RPMI7951 (cell line): ENCODE measurements around the gene ADAMTS15. TPM values are rescaled to one million over a fixed set of nuclear protein-coding genes. Genes with fewer than 3 reads are reported as not detected.

Experiments
- DNase-seq: peaks from one replicate; pipeline ENCODE4 v3.0.0-alpha.2; 2012; ENCODE audit warnings: low read depth
- total RNA-seq: library from RNA; depleted of rRNA; stranded (reverse); fragments of >200 nt; shearing (Covaris generic); gene quantifications from 2 replicates; pipeline ENCODE4 v1.2.3, GENCODE V29; 2014

ADAMTS15 gene
- total RNA-seq, 1 experiment from 2014 or later: 2.3 TPM

DNA sequence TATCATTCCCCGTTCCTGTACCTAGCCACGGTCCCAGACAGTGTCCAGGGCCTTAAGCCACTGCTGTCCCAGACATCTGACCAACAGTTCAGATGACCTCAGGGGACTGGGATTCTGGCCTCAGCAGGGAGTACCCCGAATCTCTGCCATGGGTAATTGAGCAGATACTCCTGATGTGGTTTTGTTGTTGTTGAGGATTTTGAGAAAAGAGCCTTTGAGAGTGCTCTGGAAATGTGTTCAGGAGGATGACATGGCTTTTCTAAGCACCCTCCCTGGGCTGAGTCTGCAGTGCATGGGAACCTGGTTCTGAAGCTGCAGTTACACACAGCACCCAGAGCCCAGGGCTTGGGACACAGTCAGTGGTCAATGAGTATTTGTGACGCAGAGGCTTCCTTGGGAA lies 30.4 kb downstream of the ADAMTS15 start:
- peak; percentile 72 for DNase-seq

DNA sequence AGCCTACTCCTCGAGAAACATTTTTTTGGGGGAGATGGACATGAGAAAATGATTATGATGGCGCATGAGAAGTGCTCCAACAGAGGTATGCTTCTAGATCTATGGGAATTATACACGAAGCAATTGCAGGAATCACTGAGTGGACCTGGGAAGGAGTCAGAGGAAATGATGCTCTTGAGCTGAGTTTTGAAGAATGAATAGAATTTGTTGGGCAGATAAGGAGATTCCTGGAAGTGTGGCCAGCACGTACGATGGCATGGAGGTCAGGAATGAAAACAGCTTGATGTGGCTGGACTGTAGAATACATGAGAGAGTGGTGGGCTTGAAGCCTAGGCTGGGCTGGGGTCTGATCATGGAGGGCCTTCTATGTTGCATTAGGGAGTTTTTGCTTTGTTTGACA lies 31.7 kb downstream of the ADAMTS15 start:
- peak; percentile 17 for DNase-seq

DNA sequence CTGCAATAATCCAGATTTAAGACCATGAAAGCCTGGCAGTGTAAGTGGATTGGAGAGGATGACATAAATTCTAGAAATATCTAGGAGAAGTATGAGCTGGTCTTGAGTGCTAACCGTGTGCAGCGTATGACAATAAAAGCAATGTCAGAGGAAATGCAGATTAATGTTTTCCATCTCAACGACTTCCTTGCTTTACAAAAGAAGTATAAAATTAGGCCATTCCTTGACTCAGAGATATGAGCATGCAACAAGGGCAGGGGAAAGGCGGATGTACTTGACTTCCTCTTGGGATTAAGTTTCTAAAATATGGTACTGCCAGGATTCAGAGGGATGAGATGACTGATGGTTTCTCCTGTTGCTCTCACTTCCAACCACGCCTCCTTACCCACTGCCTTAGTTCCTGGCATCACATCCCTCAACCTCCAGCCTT lies 32.3 kb downstream of the ADAMTS15 start:
- DNase-seq: peak; percentile 58

DNA sequence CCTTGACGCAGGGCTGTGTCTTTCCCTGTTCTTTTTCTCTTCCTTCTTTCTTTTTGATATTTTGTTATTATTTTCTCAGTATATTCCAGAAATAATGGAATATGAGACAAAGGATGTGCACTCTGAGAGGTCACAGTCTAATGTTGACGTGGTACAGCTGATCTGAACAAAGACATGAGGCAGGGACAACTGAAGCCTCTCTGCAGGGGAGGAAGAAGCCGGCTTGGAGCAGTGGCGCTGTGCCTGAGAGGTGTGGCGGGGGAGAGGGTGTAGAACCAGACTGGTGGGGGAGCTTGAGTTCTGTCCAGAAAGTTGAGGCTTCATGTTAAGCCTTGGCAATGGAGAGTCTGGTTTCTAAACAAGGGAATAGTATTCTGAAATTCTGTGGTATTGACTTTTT lies 34.7 kb downstream of the ADAMTS15 start:
- DNase-seq: no peak

DNA sequence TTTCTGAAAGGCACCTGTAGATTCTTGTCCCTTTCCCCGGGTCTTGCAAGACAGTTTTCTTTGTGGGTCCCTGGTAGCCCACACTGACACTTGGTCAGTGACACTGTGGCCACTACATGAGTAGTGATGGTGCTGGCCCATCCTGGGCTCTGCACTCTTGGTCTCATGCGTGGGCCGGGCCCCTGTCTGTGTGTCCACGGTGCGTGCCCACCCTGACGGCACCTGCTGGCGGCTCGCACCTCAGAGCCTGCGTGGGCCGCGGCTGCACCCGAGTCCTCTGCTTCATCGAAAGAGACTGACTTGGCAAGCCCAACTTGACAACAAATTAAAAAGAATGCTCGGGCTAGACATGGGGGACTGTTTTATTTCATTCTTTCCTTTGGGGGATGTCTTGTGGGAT lies 37.5 kb downstream of the ADAMTS15 start:
- no peak for DNase-seq

DNA sequence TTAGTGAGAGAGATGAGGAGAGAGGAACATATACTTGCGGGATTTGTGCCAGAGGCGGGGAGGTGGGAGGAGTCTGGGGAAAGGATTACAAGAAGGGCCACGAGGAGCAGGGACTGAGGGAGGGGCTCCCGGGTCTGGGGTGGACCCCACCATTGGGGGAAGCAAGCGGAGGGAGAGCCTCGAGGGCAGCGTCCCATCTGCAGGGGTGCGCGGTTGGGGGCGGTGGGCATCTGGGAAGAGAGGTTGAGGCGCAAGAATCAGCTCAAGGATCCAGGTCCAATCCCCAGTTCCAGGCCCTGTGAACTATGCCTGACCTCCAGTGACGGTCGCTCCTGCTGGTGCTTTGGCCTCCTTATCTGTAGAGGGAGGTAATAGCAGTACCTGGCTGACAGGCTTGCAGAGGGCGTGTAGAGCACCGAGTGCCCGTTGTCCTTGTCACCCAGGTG lies 38.0 kb downstream of the ADAMTS15 start:
- no peak for DNase-seq

DNA sequence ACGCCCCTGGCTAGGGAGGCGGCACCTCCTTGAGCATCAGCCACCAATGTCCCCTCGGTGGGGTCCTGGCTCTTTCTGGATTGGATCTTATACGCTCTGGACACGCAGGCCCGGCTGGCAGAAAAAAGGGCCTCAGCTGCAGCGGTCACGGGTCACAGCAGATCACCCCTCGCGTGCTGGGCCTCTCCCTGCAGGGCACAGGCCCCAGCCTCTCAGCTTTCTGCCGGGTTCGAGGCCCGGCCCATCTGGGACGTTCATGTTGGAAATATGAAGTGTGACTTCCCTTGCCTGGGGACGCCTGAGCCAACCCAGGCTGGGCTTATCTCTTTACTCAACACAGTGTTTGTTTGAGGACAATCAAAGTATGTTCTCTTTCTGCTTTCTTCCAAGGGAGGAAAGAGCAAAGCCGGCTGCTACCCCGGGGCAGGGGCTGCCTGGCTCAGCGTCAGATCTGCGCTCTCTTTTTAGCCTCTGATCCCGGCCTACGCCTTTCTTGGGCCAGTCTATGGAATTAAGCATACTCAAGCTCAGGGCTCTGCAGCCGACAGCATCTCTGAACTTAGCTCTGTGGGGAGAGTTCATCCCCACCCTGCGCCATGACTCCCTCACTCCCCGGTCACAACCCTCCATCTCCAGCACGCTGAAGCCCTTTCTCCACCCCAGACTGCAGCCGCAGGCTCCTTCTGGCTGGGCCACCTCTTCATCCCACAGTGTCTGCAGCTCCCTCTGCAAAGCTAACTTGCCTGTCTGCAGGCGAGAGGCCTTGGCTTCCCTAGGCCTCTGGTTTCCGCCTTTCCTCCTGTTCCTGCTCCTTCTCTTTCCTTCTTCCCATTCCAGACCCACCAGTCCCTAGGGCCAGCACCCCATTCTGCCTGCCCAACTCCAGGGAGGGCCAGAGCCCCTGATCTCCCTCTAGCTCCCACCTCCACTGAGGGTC lies 38.8 kb downstream of the ADAMTS15 start:
- no peak for DNase-seq

DNA sequence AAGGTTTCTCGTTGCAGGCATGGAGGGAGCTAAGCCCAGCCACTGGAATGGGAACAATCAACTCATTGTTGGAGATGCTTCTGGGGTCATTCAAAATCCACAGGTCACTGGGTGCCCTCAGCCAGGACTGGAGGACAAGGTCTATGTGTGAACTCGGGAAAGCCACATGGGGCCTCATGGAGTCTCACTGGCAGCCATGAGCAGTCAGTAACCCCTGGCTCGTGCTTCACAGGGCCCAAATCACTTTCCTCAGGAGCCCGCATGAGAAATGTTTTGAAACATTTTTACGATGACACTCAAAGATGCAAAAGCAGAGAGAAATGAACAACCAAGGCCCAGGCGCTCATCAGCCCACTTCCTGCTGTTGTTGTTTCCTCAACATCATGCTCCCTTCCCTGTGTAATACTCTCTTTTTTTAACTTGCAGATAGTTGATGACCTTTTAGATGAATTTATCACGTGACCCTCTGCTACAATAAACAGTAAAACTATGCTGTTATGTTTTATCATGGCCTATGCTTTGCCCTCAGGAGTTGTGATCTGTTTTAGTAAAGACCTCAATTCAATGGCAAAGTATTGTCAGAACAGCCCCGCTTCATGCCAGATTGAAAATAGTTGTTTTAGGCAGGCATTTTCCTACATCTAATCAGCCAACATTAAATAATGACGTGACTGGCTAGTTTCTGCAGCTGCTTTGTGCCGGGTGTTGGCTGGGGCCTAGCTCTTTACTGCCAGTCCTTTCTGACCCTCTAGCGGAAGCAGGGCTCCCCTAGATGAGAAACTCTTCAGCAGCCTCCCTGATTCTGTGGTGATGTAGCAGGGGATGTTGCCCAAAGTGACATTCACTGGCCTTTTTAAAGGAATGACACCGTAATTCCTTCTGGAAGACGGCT lies 39.7 kb downstream of the ADAMTS15 start:
- DNase-seq: no peak

DNA sequence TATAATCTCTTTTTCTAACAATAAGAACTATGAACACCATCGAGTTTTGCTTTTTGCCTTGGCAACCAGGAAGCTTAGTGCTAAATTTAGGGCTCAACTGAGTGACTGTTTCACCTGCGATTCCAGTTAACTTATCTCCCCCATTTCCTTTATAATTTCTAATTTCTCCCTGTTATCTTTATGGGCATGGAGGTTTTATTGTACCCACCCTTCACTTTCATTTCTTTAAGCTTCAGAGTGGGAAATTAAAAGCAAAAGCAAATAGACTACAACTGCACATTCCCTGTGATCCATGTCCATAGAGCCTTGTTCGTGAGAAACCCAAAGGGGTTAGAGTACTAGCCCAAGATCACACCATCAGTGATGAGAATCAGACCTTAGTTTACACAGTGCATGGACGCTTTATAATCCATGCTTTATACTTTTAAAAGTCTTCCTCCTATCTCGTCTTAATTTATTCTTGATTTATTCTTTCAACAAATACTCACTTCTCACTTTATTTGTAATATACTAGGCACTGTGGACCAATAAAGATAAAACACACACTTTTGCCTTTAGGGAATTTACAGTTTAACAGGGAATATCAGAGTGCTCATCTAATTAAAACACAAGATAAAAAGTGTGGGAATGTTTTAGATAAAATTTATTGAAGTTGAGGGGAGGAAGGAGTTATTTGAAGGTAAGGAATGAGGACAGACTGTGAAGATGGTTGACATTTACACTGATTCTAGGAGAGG lies 40.6 kb downstream of the ADAMTS15 start:
- DNase-seq: no peak

DNA sequence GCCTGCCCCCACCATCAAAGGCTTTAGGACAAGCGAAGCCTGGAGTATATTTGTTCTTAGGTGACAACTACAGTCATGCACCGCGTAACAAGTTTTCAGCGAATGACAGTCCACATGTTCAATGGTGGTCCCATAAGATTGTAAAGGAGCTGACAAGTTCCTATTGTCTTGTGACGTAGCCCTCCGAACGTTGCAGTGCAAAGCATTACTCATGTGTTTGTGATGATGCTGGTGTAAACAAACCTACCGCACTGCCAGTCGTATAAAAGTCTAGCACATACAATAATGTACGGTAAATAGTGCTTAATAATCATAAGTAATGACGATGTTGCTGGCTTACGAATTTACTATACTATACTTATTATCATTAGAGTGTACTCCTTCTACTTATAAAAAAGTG lies 41.3 kb downstream of the ADAMTS15 start:
- no peak for DNase-seq

DNA sequence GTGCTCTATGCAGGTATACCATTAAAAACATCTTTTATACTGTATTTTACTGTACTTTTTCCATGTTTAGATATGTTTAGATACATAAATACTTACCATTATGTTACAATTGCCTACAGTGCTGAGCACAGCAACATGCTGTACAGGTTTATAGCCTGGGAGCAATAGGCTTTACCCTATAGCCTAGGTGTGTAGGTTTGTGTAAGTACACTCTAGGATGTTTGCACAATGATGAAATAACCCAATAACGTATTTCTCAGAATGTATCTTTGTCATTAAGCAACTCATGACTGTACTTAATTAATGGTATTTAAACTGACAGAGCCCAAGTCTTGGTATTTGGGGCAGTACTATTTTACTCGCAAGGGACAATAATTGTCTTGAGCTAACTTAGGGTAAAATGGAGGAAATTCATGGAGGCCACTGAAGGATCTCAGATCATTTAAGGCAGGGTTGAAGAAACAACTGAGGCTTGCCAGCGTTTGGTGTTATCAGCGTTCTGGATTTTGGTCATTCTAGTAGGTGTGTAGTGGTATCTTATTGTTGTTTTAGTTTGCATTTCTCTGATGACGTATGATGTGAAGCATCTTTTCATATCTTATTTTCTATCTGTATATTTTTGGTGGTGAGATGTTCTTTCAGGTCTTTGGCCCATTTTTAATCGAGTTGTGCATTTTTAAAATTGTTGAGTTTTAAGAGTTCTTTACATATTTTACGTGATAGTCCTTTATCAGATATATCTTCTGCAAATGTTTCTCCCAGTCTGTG lies 42.4 kb downstream of the ADAMTS15 start:
- DNase-seq: no peak

DNA sequence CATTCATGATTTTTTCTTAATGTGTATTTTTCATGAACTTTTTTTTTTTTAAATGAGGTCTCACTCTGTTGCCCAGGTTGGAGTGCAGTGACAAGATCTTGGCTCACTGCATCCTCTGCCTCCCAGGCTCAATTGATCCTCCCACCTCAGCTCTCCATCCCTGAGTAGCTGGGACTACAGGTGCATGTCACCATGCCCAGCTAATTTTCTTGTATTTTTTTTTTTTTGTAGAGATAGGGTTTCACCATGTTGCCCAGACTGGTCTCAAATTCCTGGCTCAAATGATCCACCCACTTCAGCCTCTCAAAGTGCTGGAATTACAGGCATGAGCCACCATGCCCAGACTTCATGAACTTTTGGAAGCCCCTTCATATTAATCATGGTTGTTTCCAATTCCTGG lies 49.7 kb downstream of the ADAMTS15 start:
- no peak for DNase-seq

DNA sequence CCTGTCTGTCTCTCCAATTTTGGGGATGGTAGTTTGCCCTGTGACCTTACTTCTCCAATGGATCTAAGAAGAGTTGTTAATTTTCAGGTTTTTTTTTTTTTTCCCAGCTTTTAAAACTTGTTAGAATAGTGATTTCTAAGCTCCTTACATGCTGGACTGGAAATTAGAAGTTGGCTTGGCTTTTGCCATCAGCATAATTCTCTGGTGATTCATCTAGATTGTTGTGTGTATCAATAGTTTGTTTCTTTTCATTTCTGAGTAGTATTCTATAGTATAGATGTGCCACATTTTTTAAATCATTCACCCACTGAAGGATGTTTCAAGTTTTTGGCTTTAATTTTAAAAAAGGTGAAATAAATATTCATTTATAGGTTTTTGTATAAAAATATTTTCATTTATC lies 51.4 kb downstream of the ADAMTS15 start:
- no peak for DNase-seq

DNA sequence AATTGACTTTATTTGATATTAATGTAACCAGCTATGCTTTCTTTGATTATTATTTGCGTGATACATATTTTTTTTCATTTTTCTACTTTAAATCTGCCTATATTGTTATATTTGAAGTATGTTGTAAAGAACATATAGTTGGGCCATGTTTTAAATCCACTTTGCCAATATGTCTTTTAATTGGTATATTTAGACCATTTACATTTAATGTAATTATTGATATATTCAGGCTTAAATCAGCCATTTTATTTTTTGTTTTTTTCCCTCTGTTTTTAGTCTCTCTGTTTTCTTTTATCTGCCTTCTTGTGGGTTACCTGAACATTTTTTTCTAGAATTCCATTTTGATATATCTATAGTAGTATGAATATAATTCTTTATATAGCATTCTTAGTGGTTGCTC lies 55.9 kb downstream of the ADAMTS15 start:
- DNase-seq: no peak

DNA sequence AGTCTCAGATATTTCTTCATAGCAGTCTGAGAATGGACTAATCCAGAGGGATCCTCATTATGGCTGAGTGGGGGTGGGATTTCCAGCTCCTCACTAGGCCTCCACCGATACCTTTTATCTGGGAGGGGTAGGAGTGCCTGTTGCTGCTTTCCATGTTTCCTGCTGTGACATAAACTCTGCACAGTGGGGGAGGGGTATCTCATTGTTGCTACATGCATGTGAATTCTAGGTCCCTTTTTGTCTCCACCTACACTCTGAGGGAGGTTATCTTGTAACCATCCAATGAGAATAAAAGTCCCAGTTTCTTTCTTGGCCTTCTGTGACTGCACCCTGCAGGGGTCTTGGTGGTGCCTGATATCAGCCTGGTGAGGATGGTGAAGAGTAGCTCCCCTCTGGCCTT lies 60.5 kb downstream of the ADAMTS15 start:
- DNase-seq: no peak

DNA sequence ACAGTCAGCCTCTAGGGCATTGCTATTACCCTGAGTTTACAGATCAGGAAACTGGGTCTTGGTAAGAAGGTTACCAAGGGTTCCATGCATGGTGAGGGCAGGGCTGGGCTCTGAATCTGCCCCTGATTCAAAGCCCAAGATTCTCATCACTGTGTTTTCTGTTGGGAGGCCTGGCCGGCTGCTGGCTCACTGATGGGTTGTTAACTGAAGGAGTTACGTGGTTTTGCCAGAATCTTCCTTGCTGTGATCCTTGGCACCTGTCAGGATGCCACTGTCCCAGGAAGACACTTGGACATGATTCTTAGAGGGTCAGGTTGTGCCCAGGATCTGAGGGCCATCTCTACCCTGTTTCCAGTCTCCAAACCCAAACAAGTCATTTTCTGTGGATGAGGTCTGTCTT lies 61.5 kb downstream of the ADAMTS15 start:
- no peak for DNase-seq

DNA sequence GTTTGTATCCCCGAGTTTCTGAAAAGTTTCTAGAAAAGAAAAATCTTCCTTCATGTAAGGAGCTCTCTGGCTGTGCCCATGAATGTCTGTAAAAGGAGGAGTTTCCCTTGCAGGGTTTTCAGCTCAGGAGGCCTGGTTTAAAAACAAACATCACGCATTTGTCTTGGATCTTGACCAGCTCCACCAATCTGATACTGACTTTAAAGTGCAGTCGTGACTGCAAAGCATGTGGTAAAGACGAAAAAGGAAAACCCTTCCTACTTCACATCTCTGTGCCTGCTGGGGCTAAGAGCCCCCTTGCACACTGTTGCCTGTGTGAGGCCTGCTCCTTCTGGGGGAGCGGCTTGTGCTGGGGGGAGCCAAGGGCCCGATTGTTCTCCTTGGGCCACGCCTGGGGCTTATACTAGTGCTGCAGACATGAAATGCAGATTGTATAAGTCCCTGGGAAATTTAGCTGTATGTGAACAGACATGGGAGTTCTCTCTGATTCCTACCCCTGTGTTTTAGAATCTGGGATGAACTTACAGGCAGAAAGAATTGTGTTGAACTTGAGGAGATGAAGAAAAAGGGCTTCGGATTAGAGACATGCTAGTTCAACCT lies 62.1 kb downstream of the ADAMTS15 start:
- no peak for DNase-seq

DNA sequence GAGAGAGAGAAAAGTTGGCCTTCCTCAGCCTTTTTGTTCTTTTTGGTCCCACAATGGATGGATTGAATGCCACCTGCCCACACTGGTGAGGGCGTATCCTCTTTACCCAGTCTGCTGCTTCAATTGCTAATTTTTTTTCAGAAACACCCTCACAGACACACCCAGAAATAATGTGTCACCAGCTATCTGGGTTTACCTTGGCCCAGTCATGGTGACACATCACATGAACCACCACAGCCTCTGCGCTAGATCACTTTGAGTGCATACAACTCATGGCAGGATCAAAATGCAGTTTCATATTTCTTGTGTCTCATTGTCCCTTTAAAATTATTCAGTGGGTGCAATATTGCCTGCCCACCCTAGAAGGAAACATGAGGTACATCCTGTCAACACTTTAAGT lies 63.3 kb downstream of the ADAMTS15 start:
- DNase-seq: peak; percentile 41

DNA sequence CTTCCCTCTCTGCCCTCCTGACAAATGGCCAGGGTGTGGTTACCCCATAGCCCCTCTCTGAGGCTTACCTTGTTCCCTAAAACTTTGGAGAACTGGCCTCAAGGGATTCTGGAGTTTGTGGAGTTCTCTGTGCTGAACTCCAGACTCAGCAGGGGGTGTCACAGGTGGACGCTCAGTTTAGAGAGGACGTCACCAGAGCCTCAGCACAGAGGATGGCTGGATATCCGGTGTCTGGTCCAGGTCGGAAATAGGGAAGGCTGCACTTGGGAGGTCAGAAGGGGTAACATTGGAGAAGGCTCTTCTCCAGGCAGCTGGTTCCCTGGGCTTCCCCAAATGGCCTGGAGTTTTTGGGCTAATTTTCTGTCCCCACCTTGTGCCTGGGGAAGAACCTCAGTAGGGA lies 64.2 kb downstream of the ADAMTS15 start:
- no peak for DNase-seq

DNA sequence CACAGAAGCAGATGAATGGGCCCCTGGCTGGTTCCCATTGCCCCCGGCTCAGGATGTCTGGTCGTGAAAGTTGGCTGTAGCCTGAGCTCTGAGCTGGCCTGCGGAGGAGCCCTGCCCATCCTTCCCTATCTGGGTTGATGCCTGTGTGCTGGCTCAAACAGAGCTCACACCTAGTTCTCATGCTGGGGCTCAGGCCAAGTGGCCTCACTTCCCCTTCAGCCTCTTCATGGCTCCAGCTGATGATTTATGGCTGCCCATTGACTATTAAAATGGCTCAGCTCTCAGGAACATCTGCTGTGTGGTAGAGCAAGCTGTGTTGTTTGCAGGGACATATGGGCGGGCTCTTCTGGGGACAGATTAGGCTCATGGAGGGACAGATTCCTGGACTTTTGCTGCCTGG lies 64.7 kb downstream of the ADAMTS15 start:
- peak; percentile 96 for DNase-seq

DNA sequence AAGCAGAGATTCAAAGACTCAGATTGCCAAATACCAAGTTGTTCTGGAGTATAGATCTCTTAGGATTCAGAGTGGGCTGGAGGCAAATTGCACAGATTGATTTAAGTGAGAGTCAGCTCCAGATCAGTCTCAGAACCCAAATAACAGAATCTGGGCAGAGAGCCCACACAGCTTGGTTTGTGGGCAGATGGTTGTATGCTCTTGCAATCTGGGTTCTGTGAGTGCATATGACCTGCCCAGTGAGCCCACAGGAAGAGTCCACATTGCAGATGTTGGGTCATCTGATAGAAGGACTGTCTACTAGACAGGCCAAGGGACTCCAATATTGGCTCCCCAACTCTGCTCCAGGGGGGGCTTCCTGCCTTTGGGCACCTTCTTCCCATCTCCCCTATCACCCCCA lies 65.9 kb downstream of the ADAMTS15 start:
- DNase-seq: peak; percentile 86
